Trophoblast cell (in vitro differentiated cells and primary cell): ENCODE data around the gene FAM3A.

Source experiments
- DNase-seq, 2 donors: peaks; one replicate each; pipeline ENCODE4 v3.0.0-alpha.2; 2016
- H2AFZ ChIP-seq: 2 replicates; pipeline ENCODE4 v1.6.1; 2013; ENCODE audit warnings: low read length, moderate library complexity, mild to moderate bottlenecking; ENCODE audit not compliant: insufficient read depth, poor library complexity
- H2AK5ac ChIP-seq: 2 replicates; pipeline ENCODE4 v1.6.1; 2013; ENCODE audit warnings: mild to moderate bottlenecking, low read length
- H2BK120ac ChIP-seq: 2 replicates; pipeline ENCODE4 v1.6.1; 2013; ENCODE audit warnings: low read length, mild to moderate bottlenecking, moderate library complexity; ENCODE audit not compliant: insufficient read depth, poor library complexity
- H2BK12ac ChIP-seq: 2 replicates; pipeline ENCODE4 v1.6.1; 2013; ENCODE audit warnings: mild to moderate bottlenecking, low read length, moderate library complexity
- H2BK5ac ChIP-seq: 2 replicates; pipeline ENCODE4 v1.6.1; 2013; ENCODE audit warnings: low read length, low read depth, moderate library complexity, mild to moderate bottlenecking; ENCODE audit not compliant: poor library complexity
- H3K14ac ChIP-seq: 2 replicates; pipeline ENCODE4 v1.6.1; 2013; ENCODE audit warnings: mild to moderate bottlenecking, low read length
- H3K18ac ChIP-seq: 2 replicates; pipeline ENCODE4 v1.6.1; 2013; ENCODE audit warnings: mild to moderate bottlenecking, low read length
- H3K23ac ChIP-seq: 2 replicates; pipeline ENCODE4 v1.6.1; 2013; ENCODE audit warnings: low read length
- H3K27ac ChIP-seq: 2 replicates; pipeline ENCODE4 v1.5.1; 2013; ENCODE audit warnings: low read depth, mild to moderate bottlenecking, inconsistent platforms, low read length, moderate library complexity
- H3K27me3 ChIP-seq: 2 replicates; pipeline ENCODE4 v1.6.1; 2013; ENCODE audit warnings: inconsistent platforms, mild to moderate bottlenecking, low read length, moderate library complexity; ENCODE audit not compliant: insufficient read depth
- H3K36me3 ChIP-seq, 2 experiments: 1 replicate in 1 of 2; 2 replicates in 1 of 2; pipeline ENCODE4 v1.6.1; 2013; ENCODE audit warnings: low read length in 2 of 2, mild to moderate bottlenecking in 2 of 2, moderate library complexity in 1 of 2; ENCODE audit not compliant: insufficient read depth in 2 of 2, control insufficient read depth in 1 of 2
- H3K4ac ChIP-seq: 2 replicates; pipeline ENCODE4 v1.6.1; 2013; ENCODE audit warnings: low read depth, mild to moderate bottlenecking, low read length, moderate library complexity
- H3K4me1 ChIP-seq, 2 experiments: 1 replicate in 1 of 2; 2 replicates in 1 of 2; pipeline ENCODE4 v1.6.1; 2013; ENCODE audit warnings: low read length in 2 of 2, mild to moderate bottlenecking in 2 of 2, moderate library complexity in 1 of 2; ENCODE audit not compliant: insufficient read depth in 2 of 2, control insufficient read depth in 1 of 2
- H3K4me2 ChIP-seq: 2 replicates; pipeline ENCODE4 v1.6.1; 2013; ENCODE audit warnings: inconsistent platforms, mild to moderate bottlenecking, low read length, moderate library complexity
- H3K4me3 ChIP-seq: 2 replicates; pipeline ENCODE4 v1.5.1; 2013; ENCODE audit warnings: mild to moderate bottlenecking, low read depth, low read length, inconsistent platforms
- H3K79me1 ChIP-seq: one replicate; pipeline ENCODE4 v1.6.1; 2013; ENCODE audit warnings: low read length
- H3K79me2 ChIP-seq: 2 replicates; pipeline ENCODE4 v1.6.1; 2013; ENCODE audit warnings: low read length, mild to moderate bottlenecking; ENCODE audit not compliant: control insufficient read depth, insufficient read depth, poor library complexity
- H3K9ac ChIP-seq: 2 replicates; pipeline ENCODE4 v1.6.1; 2013; ENCODE audit warnings: mild to moderate bottlenecking, low read length
- H3K9me3 ChIP-seq: 2 replicates; pipeline ENCODE4 v1.6.1; 2013; ENCODE audit warnings: low read depth, mild to moderate bottlenecking, control low read depth, inconsistent platforms, low read length; ENCODE audit not compliant: insufficient read depth
- H4K12ac ChIP-seq: 2 replicates; pipeline ENCODE4 v1.6.1; 2013; ENCODE audit warnings: low read depth, mild to moderate bottlenecking, low read length, moderate library complexity
- H4K8ac ChIP-seq: 2 replicates; pipeline ENCODE4 v1.6.1; 2013; ENCODE audit warnings: low read depth, mild to moderate bottlenecking, low read length, moderate library complexity
- H4K91ac ChIP-seq: one replicate; pipeline ENCODE4 v1.6.1; 2013; ENCODE audit warnings: low read depth, mild to moderate bottlenecking, low read length, moderate library complexity
- WGBS: extraction: QIAGEN DNeasy Blood & Tissue Kit; methylation state at CpG from one replicate; pipeline ENCODE4 v1.1.7; 2013; ENCODE audit warnings: missing lambda C conversion rate; ENCODE audit not compliant: insufficient read length, insufficient coverage; ENCODE audit errors: extremely low coverage; 5-methylcytosine and 5-hydroxymethylcytosine counted together

Gene FAM3A

DNA sequence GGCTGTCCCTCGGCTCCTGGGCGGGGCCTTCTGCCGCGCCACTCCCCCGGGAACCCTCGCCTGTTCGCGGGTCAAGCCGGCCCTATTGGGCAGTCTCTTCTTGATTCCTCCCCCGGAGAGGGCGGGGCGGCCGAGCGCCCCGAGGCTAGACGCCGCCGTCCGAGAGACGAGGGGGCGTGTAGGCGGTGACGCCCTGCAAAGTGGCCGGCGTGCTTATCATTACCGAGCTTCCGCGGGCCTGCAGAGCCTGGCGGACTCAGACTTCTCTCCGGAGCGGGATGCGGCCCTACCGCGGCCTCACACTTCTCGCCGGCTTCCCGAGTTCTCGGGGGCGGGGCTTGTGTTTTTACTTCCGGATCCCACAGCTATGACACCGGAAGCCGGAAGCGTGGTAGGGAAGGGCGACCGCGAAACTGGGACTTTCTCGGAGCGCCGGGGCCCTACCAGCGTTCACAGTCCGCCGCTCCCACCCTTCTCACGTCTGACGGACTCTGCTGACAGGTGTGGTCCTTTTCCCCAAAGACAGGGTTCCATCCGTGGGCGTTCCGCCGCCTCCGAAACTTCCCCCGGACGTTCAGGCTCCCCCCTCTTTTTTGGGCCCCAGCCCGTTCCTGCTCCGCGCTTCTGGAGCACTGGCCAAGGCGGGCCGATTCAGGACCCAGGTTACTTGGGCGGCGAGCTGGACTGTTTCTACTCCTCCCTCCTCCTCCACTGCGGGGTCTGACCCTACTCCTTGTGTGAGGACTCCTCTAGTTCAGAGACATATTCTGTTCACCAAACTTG, 31.4 kb upstream of the FAM3A start, which contains the start of gene IKBKG:
IKBKG (plus strand) TSS at position 376 of the 783 bp plus-strand sequence. CDS start 4,383 bp downstream, outside the sequence.
- H3K79me2 ChIP-seq, result peaks cover 8% of the 10 kb centered on the region
- no peaks in the 10 kb centered on the region for H3K9me3 ChIP-seq
- peak within 1 kb of the TSS; percentile 88 for H4K8ac ChIP-seq
- H2BK12ac ChIP-seq, result no peak within 1 kb of the TSS
- H4K91ac ChIP-seq, result peak within 1 kb of the TSS; percentile 88
- H3K4ac ChIP-seq, result peak within 1 kb of the TSS; percentile 35
- H3K14ac ChIP-seq, result peak within 1 kb of the TSS; percentile 75
- H2BK120ac ChIP-seq, result peak within 1 kb of the TSS; percentile 92
- H3K36me3 ChIP-seq, result peaks cover 17 to 21% of the 10 kb centered on the region in 2 experiments
- H3K79me1 ChIP-seq, result peaks cover 9% of the 10 kb centered on the region
- H3K27me3 ChIP-seq, result no peaks in the 10 kb centered on the region
- H3K4me2 ChIP-seq, result peak within 1 kb of the TSS; percentile 79
- H3K27ac ChIP-seq, result peak within 1 kb of the TSS; percentile 98
- peak within 1 kb of the TSS; percentile 78 for H3K18ac ChIP-seq
- WGBS, result no CpG with 5 or more reads among the region's 69 CpGs
- H2AFZ ChIP-seq, result no peak within 1 kb of the TSS
- H2BK5ac ChIP-seq, result peak within 1 kb of the TSS; percentile 88
- H3K9ac ChIP-seq, result peak within 1 kb of the TSS; percentile 85
- H3K23ac ChIP-seq, result no peak within 1 kb of the TSS
- H4K12ac ChIP-seq, result peak within 1 kb of the TSS; percentile 51
- H2AK5ac ChIP-seq, result no peak within 1 kb of the TSS
- peaks cover 5 to 9% of the 10 kb centered on the region in 2 experiments for H3K4me1 ChIP-seq
- DNase-seq, result peak; percentile 79 to 87
- H3K4me3 ChIP-seq, result peak within 1 kb of the TSS; percentile 95

DNA sequence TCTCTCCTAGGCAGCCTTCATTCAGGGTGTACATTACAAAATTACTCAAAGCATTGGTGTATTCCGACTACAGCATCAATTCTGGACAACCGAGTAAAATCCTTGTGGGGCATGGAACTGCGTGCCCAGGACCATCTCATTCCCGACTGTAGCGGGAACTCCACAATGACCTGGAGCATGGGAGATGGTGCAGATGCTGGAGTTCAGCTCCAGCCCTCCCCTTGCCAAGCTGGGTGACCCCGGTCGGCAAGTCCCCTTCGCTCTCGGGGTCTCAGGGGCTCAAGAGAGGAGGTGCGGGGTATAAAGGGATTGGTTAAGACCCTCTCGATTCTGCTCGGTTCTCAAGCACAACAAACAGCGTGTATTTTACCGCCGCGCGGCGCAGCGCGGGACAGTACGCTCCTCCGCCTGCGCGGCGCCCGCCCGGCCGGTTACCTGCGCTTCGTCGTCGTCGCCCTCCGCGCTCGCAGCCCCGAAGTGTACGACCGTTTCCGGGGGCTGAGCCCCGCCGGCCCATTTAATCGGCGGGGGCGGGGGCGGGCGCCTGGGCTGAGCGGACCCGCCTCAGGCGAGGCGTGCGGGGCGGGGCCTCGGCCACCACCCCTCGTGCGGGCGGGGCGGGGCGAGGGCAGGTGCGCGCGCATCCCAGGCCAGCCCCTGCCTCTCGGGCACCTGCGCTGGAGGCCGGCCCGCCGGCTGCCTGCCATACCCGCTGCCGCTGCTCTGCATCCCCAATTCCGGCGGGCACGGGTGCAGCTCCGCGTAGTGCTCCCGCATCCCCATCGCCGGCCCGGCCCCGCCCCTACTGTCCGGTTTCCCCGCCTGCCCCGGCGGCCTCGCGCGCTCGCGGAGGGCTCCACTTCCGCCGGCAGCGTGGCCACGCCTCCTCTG, 30.6 kb upstream of the FAM3A start, which contains the start of gene G6PD:
G6PD (minus strand) TSS at position 493 of the 891 bp plus-strand sequence. CDS start 691 bp downstream, outside the sequence.
- H4K8ac ChIP-seq, result peak within 1 kb of the TSS; percentile 88
- H3K4me3 ChIP-seq, result peak within 1 kb of the TSS; percentile 95
- peak within 1 kb of the TSS; percentile 75 for H3K14ac ChIP-seq
- H3K4me1 ChIP-seq, result peaks cover 13 to 16% of the 10 kb centered on the region in 2 experiments
- peak within 1 kb of the TSS; percentile 88 for H4K91ac ChIP-seq
- H3K23ac ChIP-seq, result no peak within 1 kb of the TSS
- peak within 1 kb of the TSS; percentile 51 for H4K12ac ChIP-seq
- H2AFZ ChIP-seq, result no peak within 1 kb of the TSS
- peak within 1 kb of the TSS; percentile 98 for H3K27ac ChIP-seq
- peak; percentile 51 to 69 for DNase-seq
- H3K9me3 ChIP-seq, result no peaks in the 10 kb centered on the region
- H3K79me2 ChIP-seq, result peaks cover 8% of the 10 kb centered on the region
- H3K4ac ChIP-seq, result peak within 1 kb of the TSS; percentile 13
- H3K79me1 ChIP-seq, result peaks cover 9% of the 10 kb centered on the region
- H2BK120ac ChIP-seq, result peak within 1 kb of the TSS; percentile 92
- H2AK5ac ChIP-seq, result no peak within 1 kb of the TSS
- peak within 1 kb of the TSS; percentile 88 for H2BK5ac ChIP-seq
- H3K9ac ChIP-seq, result peak within 1 kb of the TSS; percentile 85
- H3K36me3 ChIP-seq, result peaks cover 14 to 20% of the 10 kb centered on the region in 2 experiments
- H3K27me3 ChIP-seq, result no peaks in the 10 kb centered on the region
- no CpG with 5 or more reads among the region's 92 CpGs for WGBS
- peak within 1 kb of the TSS; percentile 78 for H3K18ac ChIP-seq
- H3K4me2 ChIP-seq, result peak within 1 kb of the TSS; percentile 79
- no peak within 1 kb of the TSS for H2BK12ac ChIP-seq

DNA sequence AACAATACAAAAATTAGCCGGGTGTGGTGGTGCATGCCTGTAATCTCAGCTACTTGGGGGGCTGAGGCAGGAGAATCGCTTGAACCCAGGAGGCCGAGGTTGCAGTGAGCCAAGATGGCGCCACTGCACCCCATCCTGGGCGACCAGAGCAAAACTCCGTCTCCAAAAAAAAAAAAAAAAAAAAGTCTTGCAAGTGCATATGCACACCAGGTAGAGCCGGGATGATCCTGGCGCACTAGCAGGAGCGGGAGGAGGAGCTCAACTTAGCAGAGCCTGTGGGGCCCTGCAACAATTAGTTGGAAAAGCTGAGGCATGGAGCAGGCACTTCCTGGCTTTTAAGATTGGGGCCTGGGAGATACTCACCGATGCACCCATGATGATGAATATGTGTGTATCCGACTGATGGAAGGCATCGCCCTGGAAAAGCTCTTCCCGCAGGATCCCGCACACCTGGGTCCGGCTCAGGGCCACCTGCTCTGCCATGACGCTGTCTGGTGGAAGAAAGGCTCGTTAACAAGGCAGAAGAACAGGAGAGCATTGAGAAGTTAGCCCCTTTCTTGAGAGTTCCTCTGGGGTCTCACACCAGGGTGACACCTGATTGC, 29.7 kb upstream of the FAM3A start:
- H3K4me3 ChIP-seq, result no peak overlapping the region
- no peak overlapping the region for H3K18ac ChIP-seq
- no peak overlapping the region for H3K4ac ChIP-seq
- no peak overlapping the region for H3K23ac ChIP-seq
- DNase-seq, result no peak
- peaks cover 14 to 22% of the 10 kb centered on the region in 2 experiments for H3K36me3 ChIP-seq
- peak overlapping the region; percentile 79 for H3K4me2 ChIP-seq
- no peak overlapping the region for H3K14ac ChIP-seq
- H3K79me1 ChIP-seq, result peaks cover 15% of the 10 kb centered on the region
- peaks cover 9% of the 10 kb centered on the region for H3K79me2 ChIP-seq
- H2BK5ac ChIP-seq, result no peak overlapping the region
- no peak overlapping the region for H2BK12ac ChIP-seq
- no peak overlapping the region for H4K12ac ChIP-seq
- no peaks in the 10 kb centered on the region for H3K9me3 ChIP-seq
- H4K91ac ChIP-seq, result peak overlapping the region; percentile 70
- H3K27ac ChIP-seq, result no peak overlapping the region
- no peak overlapping the region for H2AK5ac ChIP-seq
- no peak overlapping the region for H2AFZ ChIP-seq
- H2BK120ac ChIP-seq, result no peak overlapping the region
- WGBS, result no CpG with 5 or more reads among the region's 17 CpGs
- H4K8ac ChIP-seq, result no peak overlapping the region
- H3K4me1 ChIP-seq, result peaks cover 15 to 23% of the 10 kb centered on the region in 2 experiments
- no peaks in the 10 kb centered on the region for H3K27me3 ChIP-seq
- peak overlapping the region; percentile 15 for H3K9ac ChIP-seq
